D341Med (cell line): ENCODE measurements around the gene GAB4.
"Not testable (repeated sequence)": the region's sequence is repeated elsewhere in the genome, so short reads cannot be mapped to it uniquely, and the experiment has no call there.

Experiments
- DNase-seq: peaks from one replicate; pipeline ENCODE4 v3.0.0; 2012; ENCODE audit warnings: low spot score

GAB4 gene

GRCh38 chr22:17007852-17008731, at the start of gene GAB4:
Gene GAB4 (minus strand): TSS chr22:17008222. CDS start chr22:17008114, 108 bp downstream.
- peak; percentile 21 for DNase-seq

GRCh38 chr22:17056807-17057206, 48.8 kb upstream of the GAB4 start:
- DNase-seq: no peak

GRCh38 chr22:17056058-17056457, 48.0 kb upstream of the GAB4 start:
- no peak for DNase-seq

- DNase-seq: no peak
These were observed 39.6 kb upstream of the GAB4 start for GRCh38 chr22:17047656-17048055.

GRCh38 chr22:17046566-17047348, 38.7 kb upstream of the GAB4 start:
- no peak for DNase-seq

- no peak for DNase-seq
These were observed 35.5 kb upstream of the GAB4 start for GRCh38 chr22:17043521-17043920.

GRCh38 chr22:17036842-17037711, 29.1 kb upstream of the GAB4 start:
- DNase-seq: not testable (repeated sequence)

GRCh38 chr22:17035976-17036841, 28.2 kb upstream of the GAB4 start:
- DNase-seq: not testable (repeated sequence)

- DNase-seq: no peak
These were observed 27.2 kb upstream of the GAB4 start for GRCh38 chr22:17035246-17035645.

GRCh38 chr22:17034532-17034931, 26.5 kb upstream of the GAB4 start:
- DNase-seq: not testable (repeated sequence)

- not testable (repeated sequence) for DNase-seq
These were observed 24.3 kb upstream of the GAB4 start for GRCh38 chr22:17032277-17032676.

- not testable (repeated sequence) for DNase-seq
These were observed 16.4 kb upstream of the GAB4 start for GRCh38 chr22:17024380-17024779.

GRCh38 chr22:17015552-17015951, 7.5 kb upstream of the GAB4 start:
- DNase-seq: not testable (repeated sequence)

GRCh38 chr22:17014101-17014440, 6.0 kb upstream of the GAB4 start:
- DNase-seq: not testable (repeated sequence)

- DNase-seq: no peak
These were observed 5.5 kb upstream of the GAB4 start for GRCh38 chr22:17013396-17014100.

- DNase-seq: no peak
These were observed 4.2 kb upstream of the GAB4 start for GRCh38 chr22:17012267-17012666.

GRCh38 chr22:17009640-17010291, 1.7 kb upstream of the GAB4 start:
- DNase-seq: peak; percentile 16

- peak; percentile 24 for DNase-seq
These were observed 765 bp downstream of the GAB4 start for GRCh38 chr22:17007257-17007656.

- peak; percentile 9 for DNase-seq
These were observed 18.1 kb downstream of the GAB4 start for GRCh38 chr22:16989915-16990314.

GRCh38 chr22:16988257-16988656, 19.8 kb downstream of the GAB4 start:
- DNase-seq: peak; percentile 7
